Panc1 (cell line): Measurements from ENCODE around the gene MINDY4. TPM values are rescaled to one million over a fixed set of nuclear protein-coding genes. Genes with fewer than 3 reads are reported as not detected.

Source experiments
- ATAC-seq: fragments of 200-7000 bp; cut with Tn5 transposase; 2 replicates; pipeline ENCODE4 v1.9.1; 2020; ENCODE audit warnings: mild to moderate bottlenecking, moderate library complexity
- BruUV-seq: library from RNA; stranded (reverse); fragments of 400-500 nt; replicated peaks from 2 replicates; lab custom pipeline; 2021; lab: Mats Ljungman, UMichigan
- CTCF ChIA-PET: fragments of 300-600 bp; sonication (Branson Sonifier 250); formaldehyde crosslinking; loops from one replicate; lab custom pipeline; 2022; ENCODE audit warnings: antibody characterized with exemption; lab: Charles Lee
- POLR2A ChIA-PET: fragments of 300-600 bp; sonication (Branson Sonifier 250); formaldehyde crosslinking; loops from one replicate; lab custom pipeline; 2022; ENCODE audit warnings: antibody characterized with exemption; lab: Charles Lee
- DNase-seq: peaks from one replicate; pipeline ENCODE4 v3.0.0-alpha.2; 2010; ENCODE audit warnings: low read depth, low spot score
- H3K27ac ChIP-seq: 2 replicates; pipeline ENCODE4 v1.5.1; 2011; ENCODE audit warnings: mild to moderate bottlenecking, low read length, inconsistent platforms
- H3K27me3 ChIP-seq: fragments of 200-500 bp; sonication (Bioruptor generic); 2 replicates; pipeline ENCODE4 v1.6.0; 2014; ENCODE audit warnings: low read length, inconsistent platforms; ENCODE audit not compliant: control insufficient read depth, insufficient read depth
- H3K36me3 ChIP-seq: fragments of 200-500 bp; sonication (Bioruptor generic); 2 replicates; pipeline ENCODE4 v1.5.1; 2014; ENCODE audit warnings: inconsistent platforms, mild to moderate bottlenecking, low read length, moderate library complexity; ENCODE audit not compliant: control insufficient read depth, insufficient read depth
- H3K4me1 ChIP-seq: 2 replicates; pipeline ENCODE4 v1.5.1; 2011; ENCODE audit warnings: inconsistent platforms, mild to moderate bottlenecking, low read length, moderate library complexity; ENCODE audit not compliant: control insufficient read depth, insufficient read depth
- H3K4me3 ChIP-seq, 2 experiments: 2 replicates each; pipeline ENCODE4 v1.5.1; 2011 to 2012; ENCODE audit warnings: low read depth in 2 of 2, low read length in 2 of 2, mild to moderate bottlenecking in 2 of 2, inconsistent platforms in 1 of 2, moderate library complexity in 1 of 2
- H3K9me3 ChIP-seq: fragments of 200-500 bp; sonication (Bioruptor generic); 2 replicates; pipeline ENCODE4 v1.5.1; 2014; ENCODE audit warnings: low read depth, mild to moderate bottlenecking, inconsistent platforms, low read length, moderate library complexity; ENCODE audit not compliant: control insufficient read depth, insufficient read depth
- POLR2AphosphoS5 ChIP-seq: IDR thresholded peaks from 2 replicates; pipeline ENCODE4 v1.6.1; 2012; ENCODE audit warnings: mild to moderate bottlenecking, low read depth, low read length, moderate library complexity
- REST ChIP-seq, 2 experiments: IDR thresholded peaks; 2 replicates each; pipeline ENCODE4 v1.6.1; 2011 to 2012; ENCODE audit warnings: low read depth in 2 of 2, control low read depth in 1 of 2, low read length in 1 of 2, mild to moderate bottlenecking in 1 of 2, moderate library complexity in 1 of 2; ENCODE audit not compliant: insufficient read depth in 1 of 2
- SIN3A ChIP-seq: IDR thresholded peaks from 2 replicates; pipeline ENCODE4 v1.6.1; 2012; ENCODE audit warnings: low read depth, mild to moderate bottlenecking, low read length, moderate library complexity, borderline replicate concordance; ENCODE audit not compliant: insufficient read depth
- TCF7L2 ChIP-seq: IDR thresholded peaks from 2 replicates; pipeline ENCODE4 v1.6.1; 2011; ENCODE audit warnings: mild to moderate bottlenecking, low read depth, low read length, inconsistent platforms
- in situ Hi-C: cut with HindIII; loops from 2 replicates; pipeline ENCODE4 v1.10.0; 2016; ENCODE audit warnings: low sequenced_read_pairs, low pct_unique_long_range_greater_than_20kb
- intact Hi-C: fragments of 100-400 bp; cut with micrococcal nuclease; formaldehyde crosslinking; loops from one replicate; pipeline ENCODE4 v1.10.0; 2022; ENCODE audit not compliant: unreplicated experiment
- total RNA-seq: library from RNA; stranded (reverse); gene quantifications from one replicate; pipeline ENCODE4 v1.2.1, GENCODE V29; 2021; ENCODE audit not compliant: unreplicated experiment
- TF ChIP-seq, protein P1 (sequence below): fragments of 450-650 bp; IDR thresholded peaks from 2 replicates; pipeline ENCODE4 v1.5.1; 2017; ENCODE audit warnings: mild to moderate bottlenecking

The MINDY4 gene
- total RNA-seq, 1 experiment from 2014 or later: 6.2 TPM

DNA sequence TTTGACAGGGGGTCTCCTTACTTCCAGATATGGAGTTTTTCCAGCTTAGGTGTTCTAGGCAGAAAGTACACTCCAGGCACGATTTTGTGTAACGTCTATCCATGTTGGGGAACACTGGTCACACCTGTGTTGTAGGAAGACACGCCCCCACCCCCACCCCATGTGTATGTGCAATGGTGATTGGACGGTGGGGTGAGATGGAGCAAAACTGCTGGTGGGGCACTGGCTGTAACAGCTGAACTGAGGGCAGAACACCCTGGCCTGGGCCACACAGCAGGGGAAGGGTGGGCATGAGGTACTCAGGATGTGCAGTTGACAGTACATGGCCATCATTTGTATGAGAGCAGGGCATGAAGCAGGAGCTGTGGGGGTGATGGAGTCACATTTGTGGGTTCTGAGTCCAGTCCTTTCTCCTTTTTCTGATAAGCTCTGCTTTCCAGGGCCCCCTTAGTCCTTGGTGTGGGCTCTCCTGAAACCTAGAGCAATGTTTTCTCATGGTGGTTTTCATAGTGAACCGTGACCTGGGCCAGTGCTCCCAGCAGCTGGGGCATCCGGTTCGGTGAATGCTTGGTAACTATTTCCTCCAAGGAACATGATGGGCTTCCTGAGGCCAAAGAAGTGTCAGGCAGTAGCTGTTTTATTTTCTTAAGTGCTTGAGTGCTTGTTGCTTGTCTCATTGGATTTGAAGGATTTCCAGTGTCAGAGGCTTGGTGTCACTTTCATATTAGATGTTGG is 77.1 kb downstream of the MINDY4 start:
- no peak overlapping the region for H3K4me3 ChIP-seq
- H3K27me3 ChIP-seq: no peaks in the 10 kb centered on the region
- H3K9me3 ChIP-seq: no peaks in the 10 kb centered on the region
- in situ Hi-C loops: no loop called here
- no peaks in the 10 kb centered on the region for H3K36me3 ChIP-seq
- no TSS peak for BruUV-seq
- ChIA-PET POLR2A (no interaction called here), CTCF (no interaction called here)
- no peak for DNase-seq
- H3K27ac ChIP-seq: no peak overlapping the region
- intact Hi-C loops: no loop called here
- peaks cover 9% of the 10 kb centered on the region for H3K4me1 ChIP-seq
- no peak for ATAC-seq
- no peak for TF ChIP-seq POLR2AphosphoS5
- no peak for TF ChIP-seq REST (IDR thresholded peaks at IDR 0.05; ENCODE audit: insufficient read depth in 1 of 2, low read depth in 2 of 2, low read length in 1 of 2)
- TF ChIP-seq, protein P1, sequence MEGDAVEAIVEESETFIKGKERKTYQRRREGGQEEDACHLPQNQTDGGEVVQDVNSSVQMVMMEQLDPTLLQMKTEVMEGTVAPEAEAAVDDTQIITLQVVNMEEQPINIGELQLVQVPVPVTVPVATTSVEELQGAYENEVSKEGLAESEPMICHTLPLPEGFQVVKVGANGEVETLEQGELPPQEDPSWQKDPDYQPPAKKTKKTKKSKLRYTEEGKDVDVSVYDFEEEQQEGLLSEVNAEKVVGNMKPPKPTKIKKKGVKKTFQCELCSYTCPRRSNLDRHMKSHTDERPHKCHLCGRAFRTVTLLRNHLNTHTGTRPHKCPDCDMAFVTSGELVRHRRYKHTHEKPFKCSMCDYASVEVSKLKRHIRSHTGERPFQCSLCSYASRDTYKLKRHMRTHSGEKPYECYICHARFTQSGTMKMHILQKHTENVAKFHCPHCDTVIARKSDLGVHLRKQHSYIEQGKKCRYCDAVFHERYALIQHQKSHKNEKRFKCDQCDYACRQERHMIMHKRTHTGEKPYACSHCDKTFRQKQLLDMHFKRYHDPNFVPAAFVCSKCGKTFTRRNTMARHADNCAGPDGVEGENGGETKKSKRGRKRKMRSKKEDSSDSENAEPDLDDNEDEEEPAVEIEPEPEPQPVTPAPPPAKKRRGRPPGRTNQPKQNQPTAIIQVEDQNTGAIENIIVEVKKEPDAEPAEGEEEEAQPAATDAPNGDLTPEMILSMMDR: no peak
- TF ChIP-seq SIN3A: no peak
- TF ChIP-seq TCF7L2: no peak

GRCh38 chr7:30849565-30849964 is 78.3 kb downstream of the MINDY4 start:
- TF ChIP-seq POLR2AphosphoS5 (no peak), SIN3A (no peak), TCF7L2 (no peak), REST (IDR thresholded peaks at IDR 0.05; ENCODE audit: insufficient read depth in 1 of 2, low read depth in 2 of 2, low read length in 1 of 2) (no peak)
- TF ChIP-seq, protein P1: no peak
- Histone ChIP-seq H3K9me3 (no peaks in the 10 kb centered on the region), H3K4me3 (no peak overlapping the region), H3K27me3 (no peaks in the 10 kb centered on the region), H3K36me3 (no peaks in the 10 kb centered on the region), H3K4me1 (peaks cover 9% of the 10 kb centered on the region), H3K27ac (no peak overlapping the region)
- intact Hi-C loops: no loop called here
- no peak for DNase-seq
- BruUV-seq: no TSS peak
- ATAC-seq: no peak
- ChIA-PET CTCF (no interaction called here), POLR2A (no interaction called here)
- in situ Hi-C loops: no loop called here
